ENCODE measurements around the gene PDIA4. TPM values are rescaled to one million over a fixed set of nuclear protein-coding genes. Genes with fewer than 3 reads are reported as not detected.

Gene PDIA4
- total and polyA plus RNA-seq, 2 experiments from 2014 or later, result 371 to 413 TPM

GRCh38 chr7:149009527-149009926 is 18.8 kb downstream of the PDIA4 start:
- H3K9me2 ChIP-seq (replicated peaks; ENCODE audit: insufficient read depth), result no peaks in the 10 kb centered on the region
- no peak overlapping the region for H2AFZ ChIP-seq
- WGBS (ENCODE audit: low lambda C conversion rate, missing lambda C conversion rate), result 95% methylated on average over 3 of the region's 3 CpGs
- no peaks in the 10 kb centered on the region for H3K4me1 ChIP-seq (ENCODE audit: insufficient read depth)
- H3K9me3 ChIP-seq (ENCODE audit: low read depth), result no peaks in the 10 kb centered on the region
- H3K27me3 ChIP-seq, result no peaks in the 10 kb centered on the region
- no peak overlapping the region for H3K27ac ChIP-seq
- no peaks in the 10 kb centered on the region for H3K79me2 ChIP-seq
- H3K4me2 ChIP-seq, result no peak overlapping the region
- no peak for DNase-seq (ENCODE audit: low spot score)
- no peak for TF ChIP-seq CTCF (IDR thresholded peaks at IDR 0.05; ENCODE audit: poor library complexity)
- no peak for TF ChIP-seq EZH2phosphoT487 (IDR thresholded peaks at IDR 0.05; ENCODE audit: low read depth, severe bottlenecking, unreplicated experiment)
- TF ChIP-seq EZH2 (IDR thresholded peaks at IDR 0.05; ENCODE audit: borderline replicate concordance), result no peak
- no peaks in the 10 kb centered on the region for H4K20me1 ChIP-seq (ENCODE audit: insufficient read depth, poor library complexity, severe bottlenecking)
- H3K4me3 ChIP-seq, result no peak overlapping the region
- no peaks in the 10 kb centered on the region for H3K36me3 ChIP-seq (replicated peaks; ENCODE audit: insufficient read depth, low read depth)

GRCh38 chr7:149007611-149008010 is 20.7 kb downstream of the PDIA4 start:
- Histone ChIP-seq H4K20me1 (ENCODE audit: insufficient read depth, poor library complexity, severe bottlenecking) (no peaks in the 10 kb centered on the region), H2AFZ (no peak overlapping the region), H3K36me3 (replicated peaks; ENCODE audit: insufficient read depth, low read depth) (no peaks in the 10 kb centered on the region)

GRCh38 chr7:149007146-149007545 is 21.2 kb downstream of the PDIA4 start:
- no peak for TF ChIP-seq CTCF (IDR thresholded peaks at IDR 0.05; ENCODE audit: poor library complexity)
- no peak for TF ChIP-seq EZH2 (IDR thresholded peaks at IDR 0.05; ENCODE audit: borderline replicate concordance)
- no peak for TF ChIP-seq EZH2phosphoT487 (IDR thresholded peaks at IDR 0.05; ENCODE audit: low read depth, severe bottlenecking, unreplicated experiment)
- H2AFZ ChIP-seq, result no peak overlapping the region
- no peak overlapping the region for H3K27ac ChIP-seq
- no peaks in the 10 kb centered on the region for H3K79me2 ChIP-seq
- no peaks in the 10 kb centered on the region for H4K20me1 ChIP-seq (ENCODE audit: insufficient read depth, poor library complexity, severe bottlenecking)
- DNase-seq (ENCODE audit: low spot score), result no peak
- no peaks in the 10 kb centered on the region for H3K36me3 ChIP-seq (replicated peaks; ENCODE audit: insufficient read depth, low read depth)
- WGBS (ENCODE audit: low lambda C conversion rate, missing lambda C conversion rate), result 72% methylated on average over 3 of the region's 3 CpGs
- no peaks in the 10 kb centered on the region for H3K9me2 ChIP-seq (replicated peaks; ENCODE audit: insufficient read depth)
- H3K4me2 ChIP-seq, result no peak overlapping the region
- H3K27me3 ChIP-seq, result no peaks in the 10 kb centered on the region
- H3K9me3 ChIP-seq (ENCODE audit: low read depth), result no peaks in the 10 kb centered on the region
- no peak overlapping the region for H3K4me3 ChIP-seq
- no peaks in the 10 kb centered on the region for H3K4me1 ChIP-seq (ENCODE audit: insufficient read depth)

More at GRCh38 chr7:149007611-149008010, 20.7 kb downstream of the PDIA4 start:
- Histone ChIP-seq H3K4me2 (no peak overlapping the region), H3K9me3 (ENCODE audit: low read depth) (no peaks in the 10 kb centered on the region), H3K27ac (no peak overlapping the region), H3K79me2 (no peaks in the 10 kb centered on the region), H3K9me2 (replicated peaks; ENCODE audit: insufficient read depth) (no peaks in the 10 kb centered on the region), H3K4me1 (ENCODE audit: insufficient read depth) (no peaks in the 10 kb centered on the region), H3K27me3 (no peaks in the 10 kb centered on the region), H3K4me3 (no peak overlapping the region)
- no peak for DNase-seq (ENCODE audit: low spot score)
- WGBS (ENCODE audit: low lambda C conversion rate, missing lambda C conversion rate), result 90% methylated on average over 6 of the region's 6 CpGs
- TF ChIP-seq EZH2phosphoT487 (IDR thresholded peaks at IDR 0.05; ENCODE audit: low read depth, severe bottlenecking, unreplicated experiment) (no peak), EZH2 (IDR thresholded peaks at IDR 0.05; ENCODE audit: borderline replicate concordance) (no peak), CTCF (IDR thresholded peaks at IDR 0.05; ENCODE audit: poor library complexity) (no peak)

- WGBS (ENCODE audit: low lambda C conversion rate, missing lambda C conversion rate), result 96% methylated on average over 10 of the region's 10 CpGs
- DNase-seq (ENCODE audit: low spot score), result no peak
These were observed 22.0 kb downstream of the PDIA4 start for GRCh38 chr7:149006345-149006725.

More at GRCh38 chr7:149006345-149006725, 22.0 kb downstream of the PDIA4 start:
- Histone ChIP-seq H3K79me2 (no peaks in the 10 kb centered on the region), H3K27me3 (no peaks in the 10 kb centered on the region), H3K9me3 (ENCODE audit: low read depth) (no peaks in the 10 kb centered on the region), H3K4me2 (no peak overlapping the region), H3K4me3 (no peak overlapping the region), H3K4me1 (ENCODE audit: insufficient read depth) (no peaks in the 10 kb centered on the region), H3K36me3 (replicated peaks; ENCODE audit: insufficient read depth, low read depth) (no peaks in the 10 kb centered on the region), H3K9me2 (replicated peaks; ENCODE audit: insufficient read depth) (no peaks in the 10 kb centered on the region), H4K20me1 (ENCODE audit: insufficient read depth, poor library complexity, severe bottlenecking) (no peaks in the 10 kb centered on the region), H3K27ac (no peak overlapping the region), H2AFZ (no peak overlapping the region)
- TF ChIP-seq CTCF (IDR thresholded peaks at IDR 0.05; ENCODE audit: poor library complexity) (no peak), EZH2 (IDR thresholded peaks at IDR 0.05; ENCODE audit: borderline replicate concordance) (no peak), EZH2phosphoT487 (IDR thresholded peaks at IDR 0.05; ENCODE audit: low read depth, severe bottlenecking, unreplicated experiment) (no peak)
